ENCODE results near the gene STEAP4.
"Not testable (repeated sequence)": the region's sequence is repeated elsewhere in the genome, so short reads cannot be mapped to it uniquely, and the experiment has no call there.

The STEAP4 gene

GRCh38 chr7:88268051-88268450, 38.6 kb downstream of the STEAP4 start:
- no peak for DNase-seq (ENCODE audit: low read depth in 2 of 2)

DNA sequence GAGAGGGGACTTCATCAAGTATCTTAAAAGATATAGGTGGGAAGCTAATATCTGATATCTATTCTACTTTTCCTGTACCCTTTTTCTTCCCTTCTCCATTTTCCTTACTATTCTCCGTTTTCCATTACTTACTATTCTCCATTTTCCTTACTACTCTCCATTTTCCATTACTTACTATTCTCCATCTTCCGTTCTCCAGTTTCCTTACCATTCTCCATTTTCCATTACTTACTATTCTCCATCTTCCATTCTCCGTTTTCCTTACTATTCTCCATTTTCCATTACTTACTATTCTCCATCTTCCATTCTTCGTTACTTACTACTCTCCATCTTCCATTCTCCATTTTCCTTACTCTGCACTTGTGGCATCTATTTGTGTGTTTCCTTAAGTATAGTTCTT, 39.3 kb downstream of the STEAP4 start:
- DNase-seq (ENCODE audit: low read depth in 2 of 2), result no peak

- not testable (repeated sequence) for DNase-seq (ENCODE audit: low read depth in 2 of 2)
Observed at GRCh38 chr7:88264987-88265386, 41.7 kb downstream of the STEAP4 start.

DNA sequence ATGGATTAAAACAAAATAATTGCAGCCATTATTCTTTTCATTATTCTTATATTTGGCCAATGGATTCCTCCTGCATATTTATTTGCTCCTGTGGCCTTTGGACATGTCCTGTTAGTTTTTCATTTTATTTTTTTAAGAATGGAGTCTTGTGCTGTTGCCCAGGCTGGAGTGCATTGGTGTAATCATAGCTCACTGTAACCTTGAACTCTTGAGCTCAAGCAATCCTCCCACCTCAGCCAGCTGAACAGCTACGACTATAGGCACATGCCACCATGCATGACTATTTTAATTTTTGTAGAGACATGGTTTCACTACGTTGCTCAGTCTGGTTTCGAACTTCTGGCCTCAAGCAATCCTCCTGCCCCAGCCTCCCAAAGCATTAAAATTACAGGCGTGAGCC, 44.1 kb downstream of the STEAP4 start:
- DNase-seq (ENCODE audit: low read depth in 2 of 2), result no peak

- no peak for DNase-seq (ENCODE audit: low read depth in 2 of 2)
Observed at GRCh38 chr7:88260719-88261118, 46.0 kb downstream of the STEAP4 start.

DNA sequence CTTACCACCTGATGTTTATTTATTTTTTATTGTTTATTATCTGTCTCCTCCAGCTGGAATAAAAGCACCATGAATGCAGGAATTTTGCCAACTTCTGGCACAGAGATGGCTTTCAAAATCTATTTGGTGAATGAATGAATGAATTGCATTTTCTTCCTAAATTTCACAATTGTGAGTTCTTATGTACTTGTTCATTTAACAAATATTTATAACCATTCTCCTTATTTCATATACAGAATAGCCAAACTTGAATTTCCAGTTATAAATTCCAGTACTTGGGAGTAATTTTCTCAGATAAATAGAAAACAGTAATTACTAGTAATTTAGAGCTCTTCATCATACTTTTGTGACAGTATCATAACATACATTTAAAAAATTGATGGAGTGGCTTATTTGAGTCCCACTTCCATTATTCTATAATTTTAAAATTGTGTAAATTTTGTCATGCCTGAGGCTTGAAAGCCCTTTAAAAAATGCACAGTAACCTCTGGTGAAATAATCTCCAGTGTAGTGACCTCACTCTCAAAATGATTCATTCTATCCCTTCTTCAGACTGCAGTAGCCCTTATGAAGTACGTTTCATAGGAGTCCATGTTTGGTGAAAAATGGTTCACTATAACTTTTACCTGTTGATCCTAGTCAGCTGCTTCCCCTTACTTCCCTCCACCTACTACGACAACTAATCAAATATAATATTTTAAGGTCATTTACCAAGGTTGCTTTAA, 46.9 kb downstream of the STEAP4 start:
- no peak for DNase-seq (ENCODE audit: low read depth in 2 of 2)

DNA sequence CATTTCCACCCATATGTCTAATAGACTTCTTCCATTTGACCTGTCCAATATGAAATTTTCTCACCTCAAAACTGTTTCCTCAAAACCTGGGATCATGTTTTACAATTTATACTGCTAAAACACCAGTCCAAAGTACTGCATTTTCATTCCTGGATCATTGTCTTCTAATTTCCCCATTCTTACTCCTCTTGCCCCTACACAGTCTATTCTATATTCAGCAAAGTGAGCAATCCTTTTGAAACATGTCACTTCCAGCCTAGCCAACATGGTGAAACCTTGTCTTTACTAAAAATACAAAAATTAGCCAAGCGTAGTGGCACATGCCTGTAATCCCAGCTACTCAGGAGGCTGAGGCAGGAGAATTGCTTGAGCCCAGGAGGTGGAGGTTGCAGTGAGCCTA, 48.4 kb downstream of the STEAP4 start:
- not testable (repeated sequence) for DNase-seq (ENCODE audit: low read depth in 2 of 2)

DNA sequence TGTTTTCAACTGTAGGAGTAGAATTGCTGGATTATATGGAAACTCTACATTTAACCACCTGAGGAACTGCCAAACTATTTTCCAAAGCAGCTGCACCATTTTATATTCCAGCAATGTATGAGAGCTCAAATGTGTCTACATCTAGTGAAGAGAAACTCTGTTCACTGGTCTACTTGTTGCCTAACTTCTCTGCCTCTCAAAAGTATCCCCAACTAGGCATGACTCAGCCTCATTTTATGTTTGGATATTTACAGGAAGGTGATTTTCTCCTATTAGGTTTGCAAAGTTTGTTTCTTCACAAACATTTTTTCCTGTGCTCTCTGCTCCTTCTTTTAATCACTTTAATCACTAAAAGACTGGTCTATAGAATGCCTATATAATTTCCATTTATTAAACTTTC, 49.8 kb downstream of the STEAP4 start:
- no peak for DNase-seq (ENCODE audit: low read depth in 2 of 2)

GRCh38 chr7:88254721-88255424, 51.8 kb downstream of the STEAP4 start:
- no peak for DNase-seq (ENCODE audit: low read depth in 2 of 2)

DNA sequence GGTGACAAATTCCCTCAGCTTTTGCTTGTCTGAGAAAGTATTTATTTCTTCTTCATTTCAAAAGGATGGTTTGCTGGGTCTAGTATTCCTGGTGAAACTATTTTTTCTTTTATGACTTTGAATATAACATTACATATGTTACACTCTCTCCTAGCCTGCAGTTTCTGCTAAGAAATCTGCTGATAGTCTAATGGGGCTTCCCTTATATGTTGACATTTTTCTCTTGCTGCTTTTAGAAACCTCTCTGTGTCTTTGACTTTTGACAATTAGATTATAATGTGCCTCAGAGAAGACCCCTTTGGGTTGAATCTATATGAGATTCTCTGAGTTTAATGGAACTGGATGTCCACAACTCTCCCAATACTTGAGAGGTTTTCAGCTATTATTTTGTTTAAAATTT, 53.1 kb downstream of the STEAP4 start:
- DNase-seq (ENCODE audit: low read depth in 2 of 2), result no peak

GRCh38 chr7:88244258-88244657, 62.4 kb downstream of the STEAP4 start:
- DNase-seq (ENCODE audit: low read depth in 2 of 2), result no peak

GRCh38 chr7:88243345-88243909, 63.3 kb downstream of the STEAP4 start:
- DNase-seq (ENCODE audit: low read depth in 2 of 2), result no peak

GRCh38 chr7:88239852-88240251, 66.8 kb downstream of the STEAP4 start:
- no peak for DNase-seq (ENCODE audit: low read depth in 2 of 2)

- no peak for DNase-seq (ENCODE audit: low read depth in 2 of 2)
Observed at GRCh38 chr7:88233828-88234227, 72.9 kb downstream of the STEAP4 start.

GRCh38 chr7:88230646-88231045, 76.0 kb downstream of the STEAP4 start:
- DNase-seq (ENCODE audit: low read depth in 2 of 2), result no peak

DNA sequence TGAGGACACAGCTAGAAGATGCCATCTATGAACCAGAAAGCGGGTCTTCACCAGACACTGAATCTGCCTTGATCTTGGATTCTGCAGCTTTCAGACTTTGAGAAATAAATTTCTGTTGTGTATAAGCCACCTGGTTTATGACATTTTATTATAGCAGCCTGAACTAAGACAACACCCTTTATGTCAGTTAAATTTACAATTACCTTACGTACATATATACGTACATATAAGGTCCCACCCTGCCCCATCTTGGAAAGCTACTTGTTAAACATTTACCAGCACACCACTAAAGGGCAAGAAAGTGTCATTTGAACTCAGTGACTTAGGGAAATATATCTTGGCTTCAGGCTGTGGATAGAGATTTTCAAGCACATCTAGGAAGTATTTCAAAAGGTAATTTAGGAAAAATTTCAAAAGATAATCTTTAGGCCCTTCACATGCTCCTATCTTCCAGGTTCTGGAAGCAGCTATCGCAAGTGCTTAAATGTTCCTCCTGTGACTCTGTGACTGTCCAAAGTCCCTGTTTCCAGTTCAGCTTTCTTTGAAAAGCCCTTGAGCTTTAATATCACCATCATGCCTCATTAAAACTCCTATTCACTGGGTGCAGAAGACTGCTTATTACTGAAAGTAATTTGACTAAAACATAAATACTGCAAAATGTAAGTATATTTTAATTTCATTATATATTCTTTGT, 77.2 kb downstream of the STEAP4 start:
- no peak for DNase-seq (ENCODE audit: low read depth in 2 of 2)

DNA sequence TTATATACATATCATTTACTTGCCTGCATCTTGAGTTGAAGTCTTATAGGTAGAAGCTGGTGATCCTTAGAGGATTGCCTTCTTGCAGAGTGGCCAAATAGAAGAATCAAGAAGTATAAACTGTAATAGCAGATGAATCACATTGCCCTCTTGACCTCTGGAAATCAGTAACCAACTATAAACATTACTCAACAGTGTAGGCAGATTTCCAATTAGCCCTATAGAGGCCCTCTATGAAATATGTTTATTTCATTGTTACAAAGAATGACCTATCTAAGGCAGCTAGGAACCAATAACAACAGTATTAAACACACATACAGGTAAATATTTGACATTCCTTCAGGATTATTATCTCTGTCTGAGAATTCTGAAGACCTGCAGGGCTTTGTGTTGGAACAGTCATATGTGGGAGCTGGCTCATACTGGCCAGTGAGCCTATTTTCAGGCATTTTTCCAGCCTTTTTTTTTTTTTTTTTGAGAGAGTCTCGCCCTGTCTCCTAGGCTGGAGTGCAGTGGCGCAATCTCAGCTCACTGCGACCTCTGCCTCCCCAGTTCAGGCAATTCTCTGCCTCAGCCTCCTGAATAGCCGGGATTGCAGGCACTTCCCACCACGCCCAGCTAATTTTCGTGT, 79.7 kb downstream of the STEAP4 start:
- DNase-seq (ENCODE audit: low read depth in 2 of 2), result no peak

DNA sequence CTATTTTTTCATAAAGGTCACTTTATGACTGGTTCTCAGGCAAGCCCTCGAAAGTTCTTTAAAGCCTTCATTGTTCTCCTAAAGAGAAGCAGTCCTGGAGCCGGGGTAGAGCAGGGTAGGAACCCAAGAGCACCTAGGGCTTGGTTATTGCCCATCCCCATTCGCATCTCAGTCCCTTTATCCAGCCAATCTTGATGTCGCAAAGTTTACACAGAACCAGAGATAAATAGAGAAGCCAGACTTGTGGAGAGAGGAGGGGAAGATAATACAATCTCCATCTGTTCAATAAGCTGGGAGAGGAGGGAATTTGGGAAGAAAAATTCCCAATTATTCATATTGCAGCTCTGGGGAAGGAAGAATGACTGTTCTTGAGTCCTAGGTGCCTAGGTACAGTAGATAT, 80.5 kb downstream of the STEAP4 start:
- DNase-seq (ENCODE audit: low read depth in 2 of 2), result no peak

DNA sequence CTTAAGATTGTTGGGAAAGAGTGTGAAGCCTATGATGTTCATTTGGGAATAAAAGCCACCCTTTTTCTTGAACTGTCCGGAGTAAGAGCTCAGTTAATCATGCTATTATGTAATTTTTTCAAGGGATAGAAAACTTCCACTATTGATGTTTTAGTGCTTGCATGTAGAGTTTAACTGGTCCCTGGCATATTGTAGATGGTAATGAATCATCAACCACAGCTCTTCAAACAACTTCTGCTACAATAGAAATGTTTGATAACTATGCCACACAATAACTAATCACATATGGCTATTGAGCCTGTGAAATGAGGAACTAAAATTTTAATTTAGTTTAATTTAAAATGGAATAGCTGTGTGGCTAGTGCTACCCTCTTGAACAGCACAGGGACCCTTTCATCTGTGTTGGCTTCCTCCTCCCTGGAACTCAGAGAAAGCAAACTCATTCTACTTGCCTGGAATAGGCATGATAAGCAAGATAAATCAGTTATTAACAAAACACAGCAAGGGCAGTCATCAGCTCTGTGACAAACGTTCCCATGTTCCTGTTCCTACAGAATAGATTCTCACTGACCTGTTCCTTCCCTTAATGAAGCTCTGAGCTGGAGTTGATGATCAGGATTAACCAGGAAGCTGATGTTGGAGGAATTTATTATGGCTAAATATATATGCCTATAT, 82.0 kb downstream of the STEAP4 start:
- no peak for DNase-seq (ENCODE audit: low read depth in 2 of 2)

GRCh38 chr7:88223265-88223664, 83.4 kb downstream of the STEAP4 start:
- DNase-seq (ENCODE audit: low read depth in 2 of 2), result no peak

All from stimulated activated CD4-positive, alpha-beta T cell treated with anti-CD3 and anti-CD28 coated beads, Interleukin-15, amount 100 ng/mL, for 48 hours (primary cell).